A673 (cell line): ENCODE results near the gene CCNB3.

Source experiments
- CTCF ChIP-seq: fragments of 300-800, 200-600 bp; sonication (generic); conservative IDR thresholded peaks from 2 replicates; pipeline ENCODE4 v1.5.1; 2017; ENCODE audit warnings: low read depth, mild to moderate bottlenecking, antibody characterized with exemption, low read length, moderate library complexity, mixed read lengths
- EZH2 ChIP-seq: fragments of 200-600 bp; sonication (generic); IDR thresholded peaks from 2 replicates; pipeline ENCODE4 v1.6.1; 2017; ENCODE audit warnings: borderline replicate concordance, low read depth, mild to moderate bottlenecking, mixed read lengths, antibody characterized with exemption, low read length; ENCODE audit not compliant: poor library complexity, severe bottlenecking

- TF ChIP-seq EZH2 (no peak), CTCF (no peak)
Observed at GRCh38 chrX:50202539-50202938, 2.0 kb upstream of the CCNB3 start.
